ENCODE data around the gene CDK16.

CDK16 gene

DNA sequence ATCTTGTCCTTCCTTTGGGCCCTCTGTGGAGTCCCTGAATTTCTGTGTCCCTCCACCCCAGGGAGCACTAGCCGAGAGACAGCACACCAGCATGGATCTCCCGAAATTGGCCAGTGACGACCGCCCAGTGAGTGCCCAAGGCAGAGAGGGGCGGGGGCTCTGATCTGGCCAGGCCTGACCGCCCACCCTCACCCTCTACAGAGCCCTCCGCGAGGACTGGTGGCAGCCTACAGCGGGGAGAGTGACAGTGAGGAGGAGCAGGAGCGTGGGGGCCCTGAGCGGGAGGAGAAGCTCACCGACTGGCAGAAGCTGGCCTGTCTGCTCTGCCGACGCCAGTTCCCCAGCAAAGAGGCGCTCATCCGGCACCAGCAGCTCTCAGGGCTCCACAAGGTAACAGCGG is 33.2 kb upstream of the CDK16 start:
- DNase-seq (ENCODE audit: low read depth) = no peak
- no peak for TF ChIP-seq CTCF (IDR thresholded peaks at IDR 0.05; ENCODE audit: low read depth, low read length, missing control alignments)
- H3K4me3 ChIP-seq (ENCODE audit: low read depth, low read length) = no peak overlapping the region

GRCh38 chrX:47186096-47186740 is 32.3 kb upstream of the CDK16 start:
- no peak for DNase-seq (ENCODE audit: low read depth)
- no peak for TF ChIP-seq CTCF (IDR thresholded peaks at IDR 0.05; ENCODE audit: low read depth, low read length, missing control alignments)
- no peak overlapping the region for H3K4me3 ChIP-seq (ENCODE audit: low read depth, low read length)

DNA sequence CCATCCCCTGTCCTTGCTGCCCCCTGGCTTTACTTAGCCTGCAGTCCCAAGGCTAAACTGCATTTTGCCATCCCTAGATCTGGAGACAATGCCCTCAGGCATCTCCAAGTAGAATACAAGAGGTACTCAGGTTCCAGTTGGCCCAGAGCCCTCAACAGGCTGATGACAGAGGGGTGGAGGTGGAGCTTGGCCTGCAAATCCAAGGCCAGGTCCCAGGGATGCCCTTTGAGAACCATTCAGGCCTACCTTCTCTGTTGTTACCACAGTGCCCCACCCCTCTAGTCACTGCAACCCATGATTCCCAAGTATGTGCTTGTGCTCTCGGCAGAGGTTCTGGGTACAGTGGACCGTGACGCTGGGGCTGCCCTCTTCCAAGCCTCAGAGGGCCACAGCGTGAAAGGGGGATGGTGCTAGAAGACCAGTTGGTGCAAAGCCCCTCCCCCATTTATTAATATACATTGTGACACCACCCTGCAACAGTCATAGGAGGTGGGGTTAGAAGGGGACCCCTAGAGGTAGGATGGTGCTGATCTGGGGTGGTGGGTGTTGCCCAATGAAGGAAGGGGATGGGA is 31.3 kb upstream of the CDK16 start:
- no peak for DNase-seq (ENCODE audit: low read depth)
- no peak overlapping the region for H3K4me3 ChIP-seq (ENCODE audit: low read depth, low read length)
- TF ChIP-seq CTCF (IDR thresholded peaks at IDR 0.05; ENCODE audit: low read depth, low read length, missing control alignments) = no peak

- H3K4me3 ChIP-seq (ENCODE audit: low read depth, low read length) = no peak overlapping the region
- DNase-seq (ENCODE audit: low read depth) = no peak
- no peak for TF ChIP-seq CTCF (IDR thresholded peaks at IDR 0.05; ENCODE audit: low read depth, low read length, missing control alignments)
Measured at GRCh38 chrX:47189906-47190305, 28.6 kb upstream of the CDK16 start.

GRCh38 chrX:47190445-47191269 is 27.8 kb upstream of the CDK16 start:
- peak overlapping the region; percentile 74 for H3K4me3 ChIP-seq (ENCODE audit: low read depth, low read length)

DNA sequence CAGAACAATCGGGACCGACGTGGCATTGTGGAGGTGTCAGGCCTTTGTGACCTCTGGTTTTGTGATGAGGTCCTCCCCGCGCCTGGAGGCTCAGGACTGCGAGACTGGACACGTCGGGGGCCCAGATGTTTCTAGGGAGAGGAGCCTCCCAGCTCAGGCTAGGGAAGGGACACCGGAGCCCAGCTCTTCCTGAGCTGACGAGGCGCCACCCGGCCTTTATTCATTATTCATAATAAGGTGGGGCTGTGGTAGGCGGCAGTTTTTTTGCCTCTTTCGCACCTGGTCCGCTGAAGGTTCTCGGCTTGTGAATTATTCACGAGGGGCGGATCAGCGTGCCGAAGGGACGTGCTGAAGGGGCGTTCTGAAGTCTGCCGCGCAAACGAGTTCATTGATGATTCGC is 27.1 kb upstream of the CDK16 start:
- peak overlapping the region; percentile 74 for H3K4me3 ChIP-seq (ENCODE audit: low read depth, low read length)
- DNase-seq (ENCODE audit: low read depth) = peak; percentile 51
- TF ChIP-seq CTCF (IDR thresholded peaks at IDR 0.05; ENCODE audit: low read depth, low read length, missing control alignments) = no peak

More at GRCh38 chrX:47190445-47191269, 27.8 kb upstream of the CDK16 start:
- TF ChIP-seq CTCF (IDR thresholded peaks at IDR 0.05; ENCODE audit: low read depth, low read length, missing control alignments) = no peak
- peak; percentile 86 for DNase-seq (ENCODE audit: low read depth)

Measured in GM12864 (cell line).